GM12874 (cell line): ENCODE results near the gene CPA5.

ENCODE experiments used
- CTCF ChIP-seq: IDR thresholded peaks from 2 replicates; pipeline ENCODE4 v1.5.1; 2011; ENCODE audit warnings: low read depth, mild to moderate bottlenecking, control low read depth, low read length, moderate library complexity; ENCODE audit not compliant: insufficient read depth

Gene CPA5

DNA sequence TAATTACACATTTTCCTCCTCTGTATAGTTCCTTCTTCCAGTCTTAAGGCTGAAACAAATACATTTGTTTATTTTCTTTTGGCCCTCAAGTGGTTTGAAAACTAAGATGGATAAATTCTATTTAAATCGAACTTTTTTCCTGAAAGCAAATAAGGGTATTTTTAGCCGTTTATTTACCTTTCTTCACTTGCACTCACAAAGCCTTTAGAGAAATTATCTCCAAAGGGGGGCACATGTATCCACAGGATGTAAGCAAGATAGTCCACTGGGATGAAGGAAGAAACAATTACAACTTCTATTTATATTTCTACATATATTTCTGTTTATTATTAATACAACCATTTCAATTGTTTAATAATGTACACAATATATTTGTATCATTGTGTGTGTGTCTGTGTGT lies 41.5 kb upstream of the CPA5 start:
- TF ChIP-seq CTCF = no peak

DNA sequence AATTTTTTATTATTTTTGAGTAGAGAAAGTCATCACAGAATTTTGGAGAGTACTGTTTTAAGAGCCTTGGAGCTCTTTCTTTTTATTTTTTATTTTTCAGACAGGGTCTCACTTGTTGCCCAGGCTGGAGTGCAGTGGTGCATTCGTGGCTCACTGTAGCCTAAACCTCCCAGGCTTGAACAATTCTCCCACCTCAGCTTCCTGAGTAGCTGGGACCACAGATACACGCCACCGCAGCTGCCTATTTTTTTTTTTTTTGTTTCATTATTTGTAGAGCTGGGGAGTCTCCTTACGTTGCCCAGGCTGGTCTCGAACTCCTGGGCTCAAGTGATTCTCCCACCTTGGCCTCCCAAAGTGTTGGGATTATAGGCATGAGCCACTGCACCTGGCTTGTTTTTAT lies 41.1 kb upstream of the CPA5 start:
- no peak for TF ChIP-seq CTCF

DNA sequence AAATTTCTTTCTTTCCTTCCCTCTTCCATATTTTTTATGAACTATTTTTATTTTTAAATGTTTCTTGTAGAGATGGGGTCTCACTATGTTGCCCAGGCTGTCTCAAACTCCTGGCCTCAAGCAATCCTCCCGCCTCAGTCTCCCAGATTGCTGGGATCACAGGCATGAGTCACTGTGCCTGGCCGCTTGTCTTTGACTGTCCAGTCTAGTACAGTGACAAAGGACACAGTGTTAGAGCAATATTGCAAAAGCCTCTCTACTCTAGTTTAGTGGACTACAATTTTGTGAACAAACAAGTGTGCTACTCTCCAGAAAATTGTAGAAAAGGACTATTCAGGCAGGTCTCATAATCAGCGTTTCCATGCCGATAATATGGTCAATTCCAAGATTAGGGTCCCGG lies 40.6 kb upstream of the CPA5 start:
- TF ChIP-seq CTCF = no peak

GRCh38 chr7:130304878-130305277 lies 39.7 kb upstream of the CPA5 start:
- TF ChIP-seq CTCF = no peak

- TF ChIP-seq CTCF = no peak
Measured at GRCh38 chr7:130305433-130306042, 39.1 kb upstream of the CPA5 start.

- TF ChIP-seq CTCF = no peak
Measured at GRCh38 chr7:130309986-130310385, 34.6 kb upstream of the CPA5 start.

- no peak for TF ChIP-seq CTCF
Measured at GRCh38 chr7:130314305-130314704, 30.3 kb upstream of the CPA5 start.
